Measurements from ENCODE around the gene KRT26.

KRT26 gene

DNA sequence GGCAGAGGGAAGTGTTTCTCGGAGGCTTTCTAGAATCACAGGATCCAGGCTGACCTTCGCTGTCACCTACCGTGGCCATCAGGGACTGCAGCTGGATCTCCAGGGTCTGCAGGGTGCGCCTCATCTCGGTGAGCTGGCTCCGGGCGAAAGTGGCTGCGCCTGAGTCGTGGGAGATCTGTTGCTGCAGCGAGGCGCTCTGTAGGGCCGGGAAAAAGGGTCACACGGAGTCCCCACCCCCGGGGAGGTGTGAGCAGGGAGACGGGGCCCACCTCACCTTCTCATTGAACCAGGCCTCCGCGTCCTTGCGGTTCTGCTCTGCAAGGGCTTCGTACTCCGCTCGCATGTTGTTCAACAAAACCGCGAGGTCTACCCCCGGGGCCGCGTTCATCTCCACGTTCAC, 24.8 kb upstream of the KRT26 start:
- no peak for DNase-seq (ENCODE audit: low read depth)
- TF ChIP-seq, protein P1, sequence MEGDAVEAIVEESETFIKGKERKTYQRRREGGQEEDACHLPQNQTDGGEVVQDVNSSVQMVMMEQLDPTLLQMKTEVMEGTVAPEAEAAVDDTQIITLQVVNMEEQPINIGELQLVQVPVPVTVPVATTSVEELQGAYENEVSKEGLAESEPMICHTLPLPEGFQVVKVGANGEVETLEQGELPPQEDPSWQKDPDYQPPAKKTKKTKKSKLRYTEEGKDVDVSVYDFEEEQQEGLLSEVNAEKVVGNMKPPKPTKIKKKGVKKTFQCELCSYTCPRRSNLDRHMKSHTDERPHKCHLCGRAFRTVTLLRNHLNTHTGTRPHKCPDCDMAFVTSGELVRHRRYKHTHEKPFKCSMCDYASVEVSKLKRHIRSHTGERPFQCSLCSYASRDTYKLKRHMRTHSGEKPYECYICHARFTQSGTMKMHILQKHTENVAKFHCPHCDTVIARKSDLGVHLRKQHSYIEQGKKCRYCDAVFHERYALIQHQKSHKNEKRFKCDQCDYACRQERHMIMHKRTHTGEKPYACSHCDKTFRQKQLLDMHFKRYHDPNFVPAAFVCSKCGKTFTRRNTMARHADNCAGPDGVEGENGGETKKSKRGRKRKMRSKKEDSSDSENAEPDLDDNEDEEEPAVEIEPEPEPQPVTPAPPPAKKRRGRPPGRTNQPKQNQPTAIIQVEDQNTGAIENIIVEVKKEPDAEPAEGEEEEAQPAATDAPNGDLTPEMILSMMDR (IDR thresholded peaks at IDR 0.05; ENCODE audit: control insufficient read depth, insufficient read depth, low read depth, low read length, missing control alignments): no peak
- no peak overlapping the region for H3K4me3 ChIP-seq (ENCODE audit: control insufficient read depth, low read depth, low read length)

DNA sequence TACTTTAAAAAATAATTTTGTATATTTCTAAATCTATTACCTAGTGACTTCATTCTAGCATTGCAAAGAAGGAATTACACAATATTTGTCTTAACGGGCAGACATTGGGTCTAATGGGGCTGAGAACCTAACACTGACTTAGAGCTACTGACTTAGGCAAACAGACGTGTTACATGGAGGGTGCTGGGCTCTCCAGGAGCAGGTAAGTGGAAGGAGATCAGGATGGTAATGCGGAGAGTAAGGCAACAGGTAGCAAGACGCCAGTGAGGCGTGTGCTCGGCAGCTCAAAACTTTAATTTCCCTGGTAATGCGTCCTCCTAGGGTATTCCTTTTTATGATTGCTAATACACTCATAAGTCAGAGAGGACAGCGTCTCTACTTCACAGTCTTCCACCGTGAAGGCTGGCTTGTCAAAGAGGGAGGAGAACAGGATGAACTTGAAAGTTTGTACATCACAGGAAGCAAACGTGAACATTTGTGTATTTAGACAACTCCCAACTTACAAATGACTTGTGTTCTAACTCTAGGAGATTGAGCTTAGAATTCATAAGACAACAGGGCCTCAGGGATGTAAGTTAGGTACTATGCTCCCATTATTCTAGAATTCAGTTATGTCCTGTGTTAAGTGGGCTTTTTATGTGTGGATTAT, 23.1 kb upstream of the KRT26 start:
- TF ChIP-seq, protein P1 (IDR thresholded peaks at IDR 0.05; ENCODE audit: control insufficient read depth, insufficient read depth, low read depth, low read length, missing control alignments): no peak
- no peak for DNase-seq (ENCODE audit: low read depth)
- no peak overlapping the region for H3K4me3 ChIP-seq (ENCODE audit: control insufficient read depth, low read depth, low read length)

DNA sequence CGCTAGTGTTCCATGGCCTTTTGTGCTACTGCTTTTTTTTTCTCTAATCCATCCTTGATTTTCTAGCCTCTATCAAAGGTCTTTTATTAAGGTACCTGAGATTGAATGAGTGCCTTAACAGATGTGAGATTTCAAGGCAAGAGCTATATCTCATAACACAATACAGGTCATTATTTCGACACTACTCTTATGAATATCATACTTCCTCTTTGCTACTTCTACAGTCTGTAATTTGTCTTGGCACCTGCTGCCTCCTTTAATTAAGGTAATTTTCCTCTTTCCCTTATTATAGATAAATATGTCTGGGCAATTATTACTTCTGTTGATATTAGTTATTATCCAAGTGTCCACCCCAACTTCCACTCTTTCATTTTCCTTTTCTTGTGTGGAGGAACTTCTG, 22.5 kb upstream of the KRT26 start:
- no peak overlapping the region for H3K4me3 ChIP-seq (ENCODE audit: control insufficient read depth, low read depth, low read length)
- no peak for DNase-seq (ENCODE audit: low read depth)
- TF ChIP-seq, protein P1 (IDR thresholded peaks at IDR 0.05; ENCODE audit: control insufficient read depth, insufficient read depth, low read depth, low read length, missing control alignments): no peak

DNA sequence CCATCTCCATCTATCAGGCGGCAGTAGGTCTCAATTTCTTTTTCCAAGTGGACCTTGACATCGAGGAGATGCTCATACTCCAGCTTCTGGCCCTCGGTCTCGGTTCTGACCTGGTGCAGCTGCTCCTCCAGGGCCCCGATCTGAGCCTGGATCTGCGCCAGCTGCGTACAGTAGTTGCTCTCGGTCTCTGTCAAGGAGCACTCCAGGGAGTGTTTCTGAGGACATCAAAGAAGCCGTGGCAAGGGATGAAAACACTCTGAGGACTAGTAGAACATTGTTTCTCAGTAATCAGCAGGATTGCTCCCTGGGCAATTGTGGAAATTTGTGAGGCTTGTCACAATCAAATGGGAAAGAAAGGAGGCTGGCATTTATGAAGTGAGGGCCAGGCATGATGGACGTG, 21.8 kb upstream of the KRT26 start:
- H3K4me3 ChIP-seq (ENCODE audit: control insufficient read depth, low read depth, low read length): no peak overlapping the region
- no peak for DNase-seq (ENCODE audit: low read depth)
- TF ChIP-seq, protein P1 (IDR thresholded peaks at IDR 0.05; ENCODE audit: control insufficient read depth, insufficient read depth, low read depth, low read length, missing control alignments): no peak

DNA sequence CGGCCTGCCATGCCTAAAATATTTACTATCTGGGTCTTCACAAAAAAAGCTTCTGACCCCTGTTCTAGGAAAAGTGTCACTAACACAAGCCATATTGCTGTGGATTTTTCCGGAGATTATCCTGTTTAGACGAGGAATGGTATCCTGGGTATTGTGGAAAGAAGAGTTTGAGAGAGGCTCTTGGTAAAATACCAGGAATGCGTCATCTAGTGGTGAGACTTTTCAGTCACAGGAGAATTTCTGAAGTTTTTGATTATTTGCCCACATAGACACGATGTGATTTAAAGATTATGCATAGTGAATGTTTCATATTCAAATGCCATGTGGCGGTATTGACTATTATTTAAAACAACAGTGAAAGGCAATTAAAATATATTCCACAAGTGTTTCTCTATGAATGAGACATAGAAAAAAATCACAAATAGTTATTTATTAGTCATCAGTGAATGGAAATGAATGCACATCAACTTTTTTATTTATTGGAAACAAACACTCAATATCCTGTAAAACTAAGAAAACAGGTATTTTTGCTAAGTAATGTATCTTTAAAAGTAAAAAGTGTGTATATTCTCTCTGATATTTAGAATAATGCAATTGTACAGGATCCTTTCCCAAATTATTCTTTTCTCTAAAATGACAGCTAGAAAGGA, 19.9 kb upstream of the KRT26 start:
- DNase-seq (ENCODE audit: low read depth): no peak
- H3K4me3 ChIP-seq (ENCODE audit: control insufficient read depth, low read depth, low read length): no peak overlapping the region
- TF ChIP-seq, protein P1 (IDR thresholded peaks at IDR 0.05; ENCODE audit: control insufficient read depth, insufficient read depth, low read depth, low read length, missing control alignments): peak; percentile 61

DNA sequence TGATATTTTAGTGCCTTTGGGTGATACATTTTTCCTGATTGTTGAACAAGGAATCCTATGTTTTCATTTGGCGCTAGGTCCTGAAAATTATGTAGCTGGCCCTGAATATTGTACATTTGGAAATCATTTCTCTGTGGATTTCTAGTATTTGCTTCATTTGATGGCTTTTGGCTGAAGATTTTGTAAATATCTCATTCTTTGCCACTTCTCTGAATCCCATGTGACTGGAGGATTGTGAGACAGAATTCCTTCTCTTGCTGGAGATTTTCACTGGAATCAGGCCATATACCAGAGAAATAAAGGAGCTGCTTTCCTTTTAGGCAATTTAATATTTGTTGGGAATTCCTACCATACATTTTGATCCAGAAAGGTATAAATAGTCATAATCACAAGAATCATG, 19.1 kb upstream of the KRT26 start:
- TF ChIP-seq, protein P1 (IDR thresholded peaks at IDR 0.05; ENCODE audit: control insufficient read depth, insufficient read depth, low read depth, low read length, missing control alignments): no peak
- no peak overlapping the region for H3K4me3 ChIP-seq (ENCODE audit: control insufficient read depth, low read depth, low read length)
- no peak for DNase-seq (ENCODE audit: low read depth)
